GM12878 (cell line): ENCODE results near the gene EPDR1. TPM values are rescaled to one million over a fixed set of nuclear protein-coding genes. Genes with fewer than 3 reads are reported as not detected.

Experiments used
- ATAC-seq: fragments of 200-7000 bp; cut with Tn5 transposase; 3 replicates; pipeline ENCODE4 v1.9.1; 2020; ENCODE audit warnings: mild to moderate bottlenecking, moderate library complexity
- BruUV-seq: library from RNA; stranded (reverse); fragments of 400-500 nt; replicated peaks from 2 replicates; lab custom pipeline; 2021; lab: Mats Ljungman, UMichigan
- CTCF ChIA-PET: fragments of 300-600 bp; sonication (Branson Sonifier 250); formaldehyde crosslinking; extraction: SDS; loops from one replicate; lab custom pipeline; 2021; ENCODE audit warnings: inconsistent platforms; lab: Yijun Ruan, JAX
- POLR2A ChIA-PET: fragments of 350-600 bp; formaldehyde crosslinking; extraction: SDS; loops from one replicate; lab custom pipeline; 2021; ENCODE audit warnings: inconsistent platforms; lab: Charles Lee
- RAD21 ChIA-PET: fragments of 300-600 bp; sonication (Branson Sonifier 250); formaldehyde crosslinking; loops from one replicate; lab custom pipeline; 2023; ENCODE audit warnings: antibody characterized with exemption; ENCODE audit not compliant: unreplicated experiment; lab: Charles Lee
- SMC1A ChIA-PET: fragments of 300-600 bp; sonication (Branson Sonifier 250); formaldehyde crosslinking; loops from one replicate; lab custom pipeline; 2023; ENCODE audit not compliant: unreplicated experiment, uncharacterized antibody; lab: Charles Lee
- DNase-seq: peaks from one replicate; pipeline ENCODE4 v3.0.0-alpha.2; 2011; ENCODE audit warnings: low read depth, low spot score
- FAIRE-seq: peaks from 3 replicates; lab custom pipeline; 2011; peaks lifted over from hg19 to GRCh38; lab: Jason Lieb, UNC
- H2AFZ ChIP-seq: 2 replicates; pipeline ENCODE4 v1.6.0; 2011; ENCODE audit warnings: low read depth, low read length, control low read depth; ENCODE audit not compliant: control insufficient read depth
- H3K27ac ChIP-seq: 2 replicates; pipeline ENCODE4 v1.5.1; 2011; ENCODE audit warnings: control low read depth; ENCODE audit not compliant: control insufficient read depth, insufficient read depth
- H3K27me3 ChIP-seq, 2 experiments: replicated peaks in 1 of 2; 2 replicates each; pipeline versions ENCODE4 v1.6.0 to v1.6.1; 2011; ENCODE audit warnings: low read length in 1 of 2; ENCODE audit not compliant: control insufficient read depth in 2 of 2, insufficient read depth in 2 of 2
- H3K36me3 ChIP-seq, 2 experiments: 2 replicates each; pipeline ENCODE4 v1.5.1; 2011; ENCODE audit warnings: low read length in 1 of 2; ENCODE audit not compliant: control insufficient read depth in 2 of 2, insufficient read depth in 2 of 2
- H3K4me1 ChIP-seq: 2 replicates; pipeline ENCODE4 v1.6.1; 2011; ENCODE audit warnings: mild to moderate bottlenecking, low read length, moderate library complexity, mixed read lengths; ENCODE audit not compliant: control insufficient read depth, insufficient read depth
- H3K4me2 ChIP-seq: 2 replicates; pipeline ENCODE4 v1.6.0; 2011; ENCODE audit warnings: control low read depth; ENCODE audit not compliant: control insufficient read depth, insufficient read depth
- H3K4me3 ChIP-seq: fragments of 200-600 bp; sonication (generic); 2 replicates; pipeline ENCODE4 v1.5.1; 2016
- H3K79me2 ChIP-seq: 2 replicates; pipeline ENCODE4 v1.6.0; 2011; ENCODE audit warnings: low read length; ENCODE audit not compliant: control insufficient read depth, insufficient read depth
- H3K9ac ChIP-seq: 2 replicates; pipeline ENCODE4 v1.8.0; 2011; ENCODE audit warnings: low read length, control low read depth, mixed read lengths; ENCODE audit not compliant: control insufficient read depth, insufficient read depth
- H3K9me3 ChIP-seq: replicated peaks from 3 replicates; pipeline ENCODE4 v1.5.1; 2011; ENCODE audit warnings: mild to moderate bottlenecking, low read length; ENCODE audit not compliant: control insufficient read depth, insufficient read depth
- H4K20me1 ChIP-seq: 2 replicates; pipeline ENCODE4 v1.6.0; 2011; ENCODE audit not compliant: control insufficient read depth, insufficient read depth
- CREB1 ChIP-seq: IDR thresholded peaks from 2 replicates; pipeline ENCODE4 v1.6.1; 2012; ENCODE audit warnings: low read depth, mild to moderate bottlenecking, inconsistent platforms
- NR2C1 ChIP-seq: fragments of 450-650 bp; IDR thresholded peaks from 2 replicates; pipeline ENCODE4 v1.6.1; 2017; ENCODE audit warnings: antibody characterized with exemption, mild to moderate bottlenecking, moderate library complexity
- PAX8 ChIP-seq: fragments of 450-650 bp; IDR thresholded peaks from 2 replicates; pipeline ENCODE4 v1.6.1; 2017; ENCODE audit warnings: mild to moderate bottlenecking, moderate library complexity
- RELA ChIP-seq: fragments of 450-650 bp; IDR thresholded peaks from 2 replicates; pipeline ENCODE4 v1.8.0; 2014; ENCODE audit warnings: borderline replicate concordance; ENCODE audit not compliant: partially characterized antibody
- SMAD1 ChIP-seq: fragments of 450-650 bp; IDR thresholded peaks from 2 replicates; pipeline ENCODE4 v1.6.1; 2018; ENCODE audit warnings: mild to moderate bottlenecking, low read depth; ENCODE audit not compliant: partially characterized antibody
- SUZ12 ChIP-seq: fragments of 200-600 bp; sonication (generic); IDR thresholded peaks from one replicate; pipeline ENCODE4 v1.6.1; 2018; ENCODE audit warnings: antibody characterized with exemption, mild to moderate bottlenecking; ENCODE audit not compliant: unreplicated experiment
- WRNIP1 ChIP-seq: IDR thresholded peaks from 2 replicates; pipeline ENCODE4 v1.6.1; 2011; ENCODE audit warnings: low read depth, low read length, improper control_type of control experiment, borderline replicate concordance
- WGBS: methylation state at CpG from one replicate; pipeline ENCODE4 v1.1.6; 2016; ENCODE audit warnings: low lambda C conversion rate; ENCODE audit not compliant: insufficient replicate concordance, insufficient coverage; ENCODE audit errors: missing lambda C conversion rate; 5-methylcytosine and 5-hydroxymethylcytosine counted together
- in situ Hi-C: fragments of 300-500 bp; cut with MboI; formaldehyde crosslinking; loops from 9 replicates; pipeline ENCODE4 v1.14.3; 2018; ENCODE audit warnings: mixed read lengths
- intact Hi-C: fragments of 100-400 bp; cut with micrococcal nuclease; formaldehyde crosslinking; loops from one replicate; pipeline ENCODE4 v1.14.2; 2022; ENCODE audit not compliant: unreplicated experiment
- polyA plus RNA-seq, 11 experiments: library from polyadenylated mRNA; depleted of rRNA in 4 of 11; unstranded in 6 of 11; stranded (reverse) in 5 of 11; fragments of >200 nt; fragmentation: Nextera tagmentation in 4 of 11; fragmentation: Illumina TruSeq in 1 of 11; extraction: Ambion mirVana in 4 of 11; extraction: Trizol in 1 of 11; gene quantifications; 1 replicate in 1 of 11; 2 replicates in 10 of 11; pipeline versions ENCODE4 v1.2.1 to v1.2.3, GENCODE V29; 2011 to 2016; ENCODE audit warnings: inconsistent platforms in 2 of 11, missing spikeins in 2 of 11, low read depth in 1 of 11
- total RNA-seq, 4 experiments: library from RNA; depleted of rRNA in 3 of 4; stranded (reverse); fragments of >200 nt in 3 of 4; fragmentation: Illumina TruSeq in 1 of 4; extraction: Trizol in 1 of 4; gene quantifications; 2 replicates each; pipeline versions ENCODE4 v1.2.1 to v1.2.3, GENCODE V29; 2013 to 2021
- TF ChIP-seq, protein P1 (sequence below): fragments of 450-650 bp; IDR thresholded peaks from 2 replicates; pipeline ENCODE4 v1.6.1; 2016; ENCODE audit warnings: mild to moderate bottlenecking, moderate library complexity, borderline replicate concordance
- TF ChIP-seq, protein P2 (sequence below): fragments of 450-650 bp; formaldehyde crosslinking; IDR thresholded peaks from 2 replicates; pipeline ENCODE4 v1.4.0; 2020; ENCODE audit warnings: mild to moderate bottlenecking, moderate library complexity

EPDR1 gene
- total and polyA plus RNA-seq, 10 of the 15 experiments (the other 5 are each of a cell fraction or from before 2014, with no cell fraction given) = 1.2 to 18.8 (median 4.7) TPM

DNA sequence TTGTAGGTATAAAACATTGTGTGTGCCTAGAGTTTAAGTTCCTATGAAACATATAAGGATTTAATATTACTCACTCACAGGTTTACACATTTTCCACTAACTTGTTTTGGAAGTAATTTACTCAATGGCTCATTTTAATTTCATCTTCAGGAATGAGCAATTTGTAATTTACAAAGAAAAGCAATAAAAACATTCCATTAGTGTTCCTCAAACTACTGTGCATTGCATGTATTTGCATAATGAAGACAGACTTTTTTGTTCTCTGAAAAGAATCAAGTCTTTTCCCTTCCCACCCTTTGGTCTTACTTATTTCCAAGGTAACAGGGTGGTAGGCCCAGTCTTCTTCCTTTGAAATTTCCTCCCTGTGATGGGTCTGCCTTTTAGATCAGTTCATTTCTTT, 61.2 kb downstream of the EPDR1 start:
- no peaks in the 10 kb centered on the region for H3K9me3 ChIP-seq
- H3K27ac ChIP-seq = no peak overlapping the region
- CTCF ChIA-PET = no interaction called here
- POLR2A ChIA-PET = no interaction called here
- no peak overlapping the region for H3K9ac ChIP-seq
- H2AFZ ChIP-seq = no peak overlapping the region
- no peaks in the 10 kb centered on the region for H3K36me3 ChIP-seq
- no peaks in the 10 kb centered on the region for H3K27me3 ChIP-seq
- SMC1A ChIA-PET = no interaction called here
- no peak overlapping the region for H3K4me3 ChIP-seq
- RAD21 ChIA-PET = no interaction called here
- BruUV-seq = no TSS peak
- FAIRE-seq (no peak), DNase-seq (no peak), ATAC-seq (no peak)
- no peak overlapping the region for H3K4me2 ChIP-seq
- in situ Hi-C loops (no loop called here), intact Hi-C loops (no loop called here)
- TF ChIP-seq NR2C1 (no peak), CREB1 (no peak)
- H4K20me1 ChIP-seq = no peaks in the 10 kb centered on the region
- H3K4me1 ChIP-seq = no peaks in the 10 kb centered on the region
- no peaks in the 10 kb centered on the region for H3K79me2 ChIP-seq

- no TSS peak for BruUV-seq
- RAD21 ChIA-PET = no interaction called here
- Histone ChIP-seq H3K9me3 (no peaks in the 10 kb centered on the region), H2AFZ (no peak overlapping the region), H3K4me3 (no peak overlapping the region), H3K36me3 (no peaks in the 10 kb centered on the region), H3K79me2 (no peaks in the 10 kb centered on the region), H3K27ac (no peak overlapping the region), H3K27me3 (no peaks in the 10 kb centered on the region), H3K9ac (no peak overlapping the region), H4K20me1 (no peaks in the 10 kb centered on the region), H3K4me1 (no peaks in the 10 kb centered on the region), H3K4me2 (no peak overlapping the region)
- POLR2A ChIA-PET = no interaction called here
- intact Hi-C loops (no loop called here), in situ Hi-C loops (no loop called here)
- SMC1A ChIA-PET = no interaction called here
- DNase-seq (no peak), FAIRE-seq (no peak), ATAC-seq (no peak)
- WGBS = 29% methylated on average over 3 of the region's 3 CpGs
- CTCF ChIA-PET = interaction anchor here (0.6 kb wide), 1 partner anchor 63 kb away, joined by 4 read pairs; no protein-coding TSS in a partner anchor
- TF ChIP-seq RELA (no peak), PAX8 (no peak), WRNIP1 (no peak), SUZ12 (no peak), SMAD1 (no peak)
- TF ChIP-seq, protein P1, sequence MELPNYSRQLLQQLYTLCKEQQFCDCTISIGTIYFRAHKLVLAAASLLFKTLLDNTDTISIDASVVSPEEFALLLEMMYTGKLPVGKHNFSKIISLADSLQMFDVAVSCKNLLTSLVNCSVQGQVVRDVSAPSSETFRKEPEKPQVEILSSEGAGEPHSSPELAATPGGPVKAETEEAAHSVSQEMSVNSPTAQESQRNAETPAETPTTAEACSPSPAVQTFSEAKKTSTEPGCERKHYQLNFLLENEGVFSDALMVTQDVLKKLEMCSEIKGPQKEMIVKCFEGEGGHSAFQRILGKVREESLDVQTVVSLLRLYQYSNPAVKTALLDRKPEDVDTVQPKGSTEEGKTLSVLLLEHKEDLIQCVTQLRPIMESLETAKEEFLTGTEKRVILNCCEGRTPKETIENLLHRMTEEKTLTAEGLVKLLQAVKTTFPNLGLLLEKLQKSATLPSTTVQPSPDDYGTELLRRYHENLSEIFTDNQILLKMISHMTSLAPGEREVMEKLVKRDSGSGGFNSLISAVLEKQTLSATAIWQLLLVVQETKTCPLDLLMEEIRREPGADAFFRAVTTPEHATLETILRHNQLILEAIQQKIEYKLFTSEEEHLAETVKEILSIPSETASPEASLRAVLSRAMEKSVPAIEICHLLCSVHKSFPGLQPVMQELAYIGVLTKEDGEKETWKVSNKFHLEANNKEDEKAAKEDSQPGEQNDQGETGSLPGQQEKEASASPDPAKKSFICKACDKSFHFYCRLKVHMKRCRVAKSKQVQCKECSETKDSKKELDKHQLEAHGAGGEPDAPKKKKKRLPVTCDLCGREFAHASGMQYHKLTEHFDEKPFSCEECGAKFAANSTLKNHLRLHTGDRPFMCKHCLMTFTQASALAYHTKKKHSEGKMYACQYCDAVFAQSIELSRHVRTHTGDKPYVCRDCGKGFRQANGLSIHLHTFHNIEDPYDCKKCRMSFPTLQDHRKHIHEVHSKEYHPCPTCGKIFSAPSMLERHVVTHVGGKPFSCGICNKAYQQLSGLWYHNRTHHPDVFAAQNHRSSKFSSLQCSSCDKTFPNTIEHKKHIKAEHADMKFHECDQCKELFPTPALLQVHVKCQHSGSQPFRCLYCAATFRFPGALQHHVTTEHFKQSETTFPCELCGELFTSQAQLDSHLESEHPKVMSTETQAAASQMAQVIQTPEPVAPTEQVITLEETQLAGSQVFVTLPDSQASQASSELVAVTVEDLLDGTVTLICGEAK = no peak
- TF ChIP-seq, protein P2, sequence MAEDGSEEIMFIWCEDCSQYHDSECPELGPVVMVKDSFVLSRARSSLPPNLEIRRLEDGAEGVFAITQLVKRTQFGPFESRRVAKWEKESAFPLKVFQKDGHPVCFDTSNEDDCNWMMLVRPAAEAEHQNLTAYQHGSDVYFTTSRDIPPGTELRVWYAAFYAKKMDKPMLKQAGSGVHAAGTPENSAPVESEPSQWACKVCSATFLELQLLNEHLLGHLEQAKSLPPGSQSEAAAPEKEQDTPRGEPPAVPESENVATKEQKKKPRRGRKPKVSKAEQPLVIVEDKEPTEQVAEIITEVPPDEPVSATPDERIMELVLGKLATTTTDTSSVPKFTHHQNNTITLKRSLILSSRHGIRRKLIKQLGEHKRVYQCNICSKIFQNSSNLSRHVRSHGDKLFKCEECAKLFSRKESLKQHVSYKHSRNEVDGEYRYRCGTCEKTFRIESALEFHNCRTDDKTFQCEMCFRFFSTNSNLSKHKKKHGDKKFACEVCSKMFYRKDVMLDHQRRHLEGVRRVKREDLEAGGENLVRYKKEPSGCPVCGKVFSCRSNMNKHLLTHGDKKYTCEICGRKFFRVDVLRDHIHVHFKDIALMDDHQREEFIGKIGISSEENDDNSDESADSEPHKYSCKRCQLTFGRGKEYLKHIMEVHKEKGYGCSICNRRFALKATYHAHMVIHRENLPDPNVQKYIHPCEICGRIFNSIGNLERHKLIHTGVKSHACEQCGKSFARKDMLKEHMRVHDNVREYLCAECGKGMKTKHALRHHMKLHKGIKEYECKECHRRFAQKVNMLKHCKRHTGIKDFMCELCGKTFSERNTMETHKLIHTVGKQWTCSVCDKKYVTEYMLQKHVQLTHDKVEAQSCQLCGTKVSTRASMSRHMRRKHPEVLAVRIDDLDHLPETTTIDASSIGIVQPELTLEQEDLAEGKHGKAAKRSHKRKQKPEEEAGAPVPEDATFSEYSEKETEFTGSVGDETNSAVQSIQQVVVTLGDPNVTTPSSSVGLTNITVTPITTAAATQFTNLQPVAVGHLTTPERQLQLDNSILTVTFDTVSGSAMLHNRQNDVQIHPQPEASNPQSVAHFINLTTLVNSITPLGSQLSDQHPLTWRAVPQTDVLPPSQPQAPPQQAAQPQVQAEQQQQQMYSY (CRISPR knock-in tag) = no peak
These were observed 62.0 kb downstream of the EPDR1 start for GRCh38 chr7:37982423-37982822.
